ENCODE data around the gene TRIM63.

TRIM63 gene

GRCh38 chr1:26016953-26017545, 50.4 kb downstream of the TRIM63 start:
- DNase-seq (ENCODE audit: low read depth): no peak

GRCh38 chr1:26016258-26016952, 51.0 kb downstream of the TRIM63 start:
- no peak for DNase-seq (ENCODE audit: low read depth)

- DNase-seq (ENCODE audit: low read depth): no peak
These were observed 52.1 kb downstream of the TRIM63 start for GRCh38 chr1:26015358-26015757.

DNA sequence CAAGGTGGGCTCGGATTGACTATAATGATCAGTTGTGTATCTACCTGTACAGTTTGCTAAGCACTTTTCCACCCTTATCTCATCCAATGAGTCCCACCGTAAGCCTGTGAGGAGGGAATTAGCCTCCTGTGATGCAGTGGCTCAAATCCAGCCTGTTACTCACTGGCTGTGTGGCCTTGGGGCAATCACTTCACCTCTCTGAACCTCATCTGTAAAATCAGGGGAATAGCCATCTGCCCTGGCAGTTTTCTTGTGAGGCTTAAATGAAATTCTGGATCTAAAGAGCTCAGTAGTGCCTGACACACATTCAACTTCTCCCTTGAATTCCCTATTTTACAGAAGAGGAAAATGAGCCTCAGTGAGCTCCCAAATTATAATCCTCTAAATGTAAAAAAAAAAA, 53.3 kb downstream of the TRIM63 start:
- DNase-seq (ENCODE audit: low read depth): no peak

- no peak for DNase-seq (ENCODE audit: low read depth)
These were observed 54.6 kb downstream of the TRIM63 start for GRCh38 chr1:26012864-26013263.

GRCh38 chr1:26010825-26011224, 56.6 kb downstream of the TRIM63 start:
- DNase-seq (ENCODE audit: low read depth): no peak

DNA sequence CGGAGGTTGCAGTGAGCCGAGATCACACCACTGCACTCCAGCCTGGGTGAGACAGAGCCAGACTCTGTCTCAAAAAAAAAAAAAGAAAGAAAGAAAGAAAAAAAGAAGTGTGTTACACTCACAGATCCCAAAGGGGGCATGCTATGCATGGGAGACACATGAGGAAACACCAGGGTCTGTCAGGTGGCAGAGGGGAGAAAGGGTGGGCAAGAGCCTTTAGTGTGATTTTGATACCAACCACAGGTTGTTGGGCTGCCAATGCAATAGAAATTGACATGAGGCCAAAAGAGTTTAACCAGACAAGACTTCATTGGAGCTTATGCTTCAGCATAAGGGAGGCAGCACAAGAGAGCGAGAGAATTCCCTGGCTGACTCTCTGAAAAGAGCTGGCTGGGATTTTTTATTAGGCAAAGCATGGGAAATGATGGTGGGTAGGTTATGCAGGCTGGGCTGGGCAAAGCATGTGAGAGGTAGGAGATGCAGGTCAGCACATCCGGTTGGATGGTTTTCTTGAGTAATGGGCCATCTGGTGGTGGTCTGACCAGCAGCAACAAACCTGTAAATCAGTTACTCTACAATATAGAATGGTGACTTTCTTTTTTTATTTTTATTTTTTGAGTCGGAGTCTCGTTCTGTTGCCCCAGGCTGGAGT, 57.5 kb downstream of the TRIM63 start:
- DNase-seq (ENCODE audit: low read depth): no peak

DNA sequence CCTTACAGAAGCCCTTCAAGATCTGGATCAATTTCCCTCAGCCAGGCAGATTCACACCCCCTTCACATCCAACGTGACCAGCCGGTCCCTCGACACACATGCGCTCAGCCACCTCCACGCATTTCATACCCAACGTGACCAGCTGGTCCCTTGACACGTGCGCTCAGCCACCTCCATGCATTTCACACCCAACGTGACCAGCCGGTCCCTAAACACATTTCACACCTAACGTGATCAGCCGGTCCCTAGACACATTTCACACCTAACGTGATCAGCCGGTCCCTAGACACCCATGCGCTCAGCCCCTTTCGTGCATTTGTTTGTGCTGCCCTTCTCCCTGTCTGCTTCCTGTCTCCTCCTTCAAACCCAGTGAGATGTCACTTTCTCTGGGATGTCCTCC, 60.7 kb downstream of the TRIM63 start:
- no peak for DNase-seq (ENCODE audit: low read depth)

DNA sequence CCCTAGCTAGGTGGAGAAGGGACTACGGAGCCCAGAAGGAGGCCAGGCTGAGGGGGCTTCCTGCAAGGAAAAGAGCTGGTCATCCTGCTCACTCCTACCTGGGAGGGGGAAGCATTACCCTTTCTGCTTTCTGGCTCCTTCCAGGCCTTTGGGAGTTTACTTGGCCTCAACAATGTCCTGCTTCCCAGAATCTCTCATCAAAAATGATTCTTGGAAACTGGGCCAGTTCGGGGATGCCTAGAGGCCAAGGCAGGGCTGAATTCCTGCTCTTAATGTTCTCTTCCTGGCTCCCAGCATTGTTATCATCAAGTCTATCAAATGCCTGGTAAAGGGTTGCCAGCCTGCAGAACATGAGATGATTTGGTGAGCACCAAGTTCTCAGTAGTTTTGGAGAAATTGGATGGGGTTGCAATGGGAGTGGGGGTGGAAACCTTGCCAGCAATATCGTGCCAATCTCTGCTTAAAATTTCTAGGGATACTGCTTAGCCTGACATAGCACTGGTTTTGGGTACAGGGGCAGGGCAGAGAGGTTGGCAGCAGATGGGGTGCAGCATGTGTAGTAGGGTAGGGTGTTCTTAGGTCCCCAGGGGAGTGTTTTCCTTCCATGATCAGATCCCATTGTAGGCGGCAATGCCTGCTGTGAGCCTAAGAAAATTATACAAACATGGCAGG, 61.9 kb downstream of the TRIM63 start:
- no peak for DNase-seq (ENCODE audit: low read depth)

DNA sequence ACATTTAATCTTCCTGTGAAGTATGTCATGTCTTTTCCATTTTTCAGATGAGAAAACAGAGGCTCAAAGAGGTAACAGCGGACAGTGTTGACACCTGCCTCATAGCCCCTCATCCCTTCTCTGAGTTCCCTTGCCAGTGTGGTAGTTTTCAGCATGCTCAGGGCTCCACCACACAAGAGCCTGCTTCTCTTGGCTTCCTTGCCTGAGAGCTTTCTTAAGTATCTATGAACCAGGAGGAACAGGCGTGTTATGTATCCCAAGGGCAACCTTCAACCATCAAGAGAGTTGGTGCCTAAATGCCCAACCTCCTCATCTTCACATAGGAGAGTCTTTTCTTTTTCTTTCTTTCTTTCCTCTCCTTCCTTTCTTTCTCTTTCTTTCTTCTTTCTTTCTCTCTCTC, 63.7 kb downstream of the TRIM63 start:
- DNase-seq (ENCODE audit: low read depth): no peak

DNA sequence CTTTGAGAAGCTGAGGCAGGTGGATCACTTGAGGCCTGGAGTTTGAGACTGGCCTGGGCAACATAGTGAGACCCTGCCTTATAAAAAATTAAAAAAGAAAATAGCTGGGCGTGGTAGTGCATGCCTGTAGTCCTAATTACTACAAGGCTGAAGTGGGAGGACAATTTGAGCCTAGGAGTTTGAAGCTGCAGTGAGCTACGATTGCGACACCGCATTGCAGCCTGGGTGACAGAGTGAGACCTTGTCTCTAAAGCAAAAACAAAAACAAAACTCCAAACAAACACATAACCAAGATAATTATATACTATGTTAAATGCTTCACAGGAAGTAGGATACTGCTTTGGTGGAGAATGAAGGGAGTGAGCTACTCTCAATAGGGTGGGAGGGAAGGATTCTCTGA, 64.2 kb downstream of the TRIM63 start:
- DNase-seq (ENCODE audit: low read depth): no peak

All from activated T-cell treated with anti-CD3 and anti-CD28 coated beads for 24 hours (primary cell).